H4 (cell line): ENCODE data around the gene ANKRD31. TPM values are rescaled to one million over a fixed set of nuclear protein-coding genes. Genes with fewer than 3 reads are reported as not detected.
A peak's percentile ranks its signal among the peaks of the same experiment; 100 is the strongest.

Source experiments
- DNase-seq: peaks from one replicate; pipeline ENCODE4 v3.0.0-alpha.2; 2015; ENCODE audit warnings: low spot score
- total RNA-seq: library from RNA; depleted of rRNA; stranded (reverse); fragments of >200 nt; shearing (Covaris generic); gene quantifications from 2 replicates; pipeline ENCODE4 v1.2.3, GENCODE V29; 2014

Gene ANKRD31
- total RNA-seq, 1 experiment from 2014 or later, result 0.33 TPM

DNA sequence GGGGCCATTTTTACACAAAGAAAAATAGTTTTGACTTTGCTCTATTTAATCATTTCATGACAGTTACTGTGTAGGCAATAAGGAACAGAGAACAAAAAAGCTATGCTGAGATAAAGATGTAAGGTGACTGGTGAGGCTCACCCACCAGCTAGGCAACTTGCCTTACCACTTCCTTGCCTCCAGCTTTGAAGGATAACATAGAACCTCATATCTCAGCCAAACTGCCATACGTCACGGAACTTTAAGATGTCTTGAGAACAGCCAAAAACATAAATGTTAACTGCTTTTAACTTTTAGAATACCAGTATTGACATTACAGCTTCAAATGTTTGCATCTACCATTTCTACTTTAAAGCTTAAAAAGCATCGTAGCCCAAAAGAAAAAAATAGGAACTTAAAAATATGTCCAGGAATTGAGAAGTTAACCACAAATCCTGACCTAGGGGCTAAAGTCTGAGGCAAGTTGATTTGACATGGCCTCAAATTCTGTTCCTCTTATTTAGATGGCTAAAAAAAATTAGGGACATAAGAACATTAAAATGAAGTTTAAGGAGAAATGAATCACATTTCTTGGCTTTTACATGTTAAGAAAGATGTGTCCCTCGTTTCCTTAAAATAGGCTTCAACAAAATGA is 176.6 kb downstream of the ANKRD31 start:
- DNase-seq, result no peak

DNA sequence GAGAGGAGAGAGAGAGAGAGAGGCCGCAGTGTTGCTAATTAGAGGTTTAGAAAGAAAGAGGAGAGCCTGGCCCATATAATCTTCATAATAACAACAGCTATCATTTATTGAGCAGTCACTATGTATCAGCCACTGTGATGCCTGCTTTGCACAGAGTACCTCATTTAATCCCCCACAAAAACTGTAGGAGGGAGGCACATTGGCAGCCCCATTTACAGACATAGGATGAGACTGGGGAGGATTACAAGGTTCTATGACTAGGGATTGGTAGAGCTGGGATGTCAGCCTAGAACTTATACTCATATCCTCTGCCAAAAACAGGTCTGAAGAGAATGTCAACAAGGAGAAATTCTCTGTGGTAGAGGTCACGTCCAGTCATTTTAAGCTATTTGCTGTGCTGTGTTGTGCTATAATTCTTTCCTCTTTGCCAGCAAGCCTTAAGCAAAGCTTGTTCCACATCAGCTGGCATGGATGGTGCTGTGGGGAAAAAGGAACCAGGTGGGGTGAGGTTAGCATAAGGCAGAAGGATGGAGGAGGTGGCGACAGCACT is 177.6 kb downstream of the ANKRD31 start:
- no peak for DNase-seq

DNA sequence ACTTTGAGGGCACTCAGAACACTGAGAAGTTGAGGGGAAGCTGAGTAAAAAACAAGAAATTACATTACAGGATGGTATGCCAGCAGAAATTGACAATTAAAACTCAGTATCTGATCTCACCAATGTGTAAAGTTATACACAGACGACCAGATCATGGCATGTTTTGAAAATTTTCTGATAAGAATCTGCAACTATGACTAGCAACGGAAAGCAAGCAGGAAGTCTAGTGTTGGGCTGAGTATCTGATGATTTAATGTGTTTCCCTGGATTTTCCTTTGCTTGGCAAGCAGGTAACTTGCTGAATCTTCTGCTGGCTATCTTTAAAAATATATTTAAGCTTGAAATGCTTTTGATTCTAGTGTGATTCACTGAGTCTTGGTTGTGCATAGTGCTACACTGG is 179.1 kb downstream of the ANKRD31 start:
- no peak for DNase-seq

- DNase-seq, result no peak
Observed at GRCh38 chr5:75055727-75056144, 180.9 kb downstream of the ANKRD31 start.

DNA sequence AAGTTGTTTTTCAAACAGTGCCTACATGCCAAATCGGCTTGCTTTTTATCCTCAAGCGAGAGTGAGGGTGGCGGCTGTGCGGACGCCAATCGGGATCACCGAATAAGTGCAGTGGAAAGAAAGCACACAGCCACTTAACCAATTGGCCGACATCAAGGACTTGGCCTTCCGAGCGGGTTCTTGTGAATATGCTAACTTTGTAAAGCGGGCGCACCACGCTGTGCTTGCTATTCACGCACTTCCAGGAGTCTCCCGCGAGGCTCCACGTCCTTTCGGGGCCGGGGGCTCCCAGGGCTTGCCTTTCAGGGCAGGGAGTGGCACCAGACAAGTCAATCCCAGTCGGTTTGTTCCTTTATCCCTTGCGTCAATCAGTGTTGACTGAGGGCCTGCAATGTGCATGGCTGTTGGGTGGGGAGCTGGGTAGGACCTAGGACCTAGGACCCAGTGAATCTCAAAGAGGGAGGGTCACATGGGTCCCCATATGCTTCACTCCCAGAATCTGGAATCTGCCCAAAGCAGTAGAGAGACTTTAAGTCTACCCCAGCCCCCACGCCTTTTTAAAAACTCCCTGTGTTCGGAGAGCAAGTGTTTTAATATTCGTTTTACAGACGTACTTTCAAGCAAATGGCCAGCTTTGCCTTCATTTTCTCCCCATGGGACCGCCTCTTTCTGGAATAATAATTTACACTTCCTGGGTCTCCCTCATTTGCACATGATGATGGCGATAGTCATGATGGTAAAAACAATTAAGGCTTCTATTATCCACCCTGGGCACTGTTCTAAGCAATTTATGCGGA is 182.3 kb downstream of the ANKRD31 start:
- no peak for DNase-seq

DNA sequence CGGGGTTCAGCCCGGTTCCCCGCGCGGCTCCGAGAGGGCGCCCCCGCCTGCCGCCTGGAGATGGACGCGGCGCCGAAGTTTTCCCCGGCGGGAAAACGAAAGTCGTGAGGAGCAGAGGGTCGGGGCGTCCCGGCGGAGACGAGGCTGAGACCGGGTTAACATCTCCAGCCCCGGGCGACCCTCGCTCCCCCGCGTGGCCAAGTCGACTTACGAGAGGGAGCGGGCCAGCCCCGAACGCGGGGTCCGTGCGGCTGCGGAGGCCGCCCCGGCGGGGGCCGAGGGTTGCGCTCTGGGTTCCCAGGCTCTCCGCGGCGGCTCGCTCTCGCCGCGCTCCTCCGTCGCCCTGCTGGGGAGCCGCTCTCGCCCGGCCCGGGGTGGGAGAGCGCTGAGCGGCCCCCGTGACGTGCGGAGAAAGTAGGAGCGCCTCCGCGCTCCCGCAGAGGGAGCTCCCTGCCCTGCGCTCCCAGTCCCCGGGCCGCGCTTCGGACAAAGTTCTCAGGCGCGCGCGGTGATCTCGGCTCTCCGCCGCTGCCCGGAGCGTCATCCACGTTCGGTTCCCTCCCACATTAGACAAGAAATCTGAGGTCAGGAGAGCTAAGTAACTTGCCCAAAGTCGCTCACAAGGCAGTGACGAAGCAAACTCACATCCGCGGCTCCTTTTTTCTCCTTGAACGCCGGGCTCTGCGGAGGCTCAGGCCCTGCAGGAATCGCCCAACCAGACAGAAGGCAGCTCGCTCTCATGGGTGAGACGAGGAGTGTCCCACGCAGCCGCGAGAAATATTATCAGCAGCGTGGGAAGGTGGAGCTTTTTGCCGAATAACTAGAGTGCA is 183.2 kb downstream of the ANKRD31 start:
- peak; percentile 28 for DNase-seq

DNA sequence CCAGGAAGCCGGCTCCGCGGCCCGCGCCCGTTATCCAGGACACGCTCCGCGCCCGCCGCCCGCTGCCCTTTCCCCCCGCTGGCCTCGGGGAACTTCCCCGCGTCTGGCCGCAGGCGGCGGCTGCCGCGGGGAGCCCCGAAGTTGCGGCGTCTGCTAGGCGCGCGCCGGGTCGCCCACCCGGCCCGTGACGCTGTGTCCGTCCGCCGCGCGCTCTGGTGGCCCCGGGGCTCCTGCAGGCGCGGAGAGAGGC is 183.7 kb downstream of the ANKRD31 start:
- no peak for DNase-seq

DNA sequence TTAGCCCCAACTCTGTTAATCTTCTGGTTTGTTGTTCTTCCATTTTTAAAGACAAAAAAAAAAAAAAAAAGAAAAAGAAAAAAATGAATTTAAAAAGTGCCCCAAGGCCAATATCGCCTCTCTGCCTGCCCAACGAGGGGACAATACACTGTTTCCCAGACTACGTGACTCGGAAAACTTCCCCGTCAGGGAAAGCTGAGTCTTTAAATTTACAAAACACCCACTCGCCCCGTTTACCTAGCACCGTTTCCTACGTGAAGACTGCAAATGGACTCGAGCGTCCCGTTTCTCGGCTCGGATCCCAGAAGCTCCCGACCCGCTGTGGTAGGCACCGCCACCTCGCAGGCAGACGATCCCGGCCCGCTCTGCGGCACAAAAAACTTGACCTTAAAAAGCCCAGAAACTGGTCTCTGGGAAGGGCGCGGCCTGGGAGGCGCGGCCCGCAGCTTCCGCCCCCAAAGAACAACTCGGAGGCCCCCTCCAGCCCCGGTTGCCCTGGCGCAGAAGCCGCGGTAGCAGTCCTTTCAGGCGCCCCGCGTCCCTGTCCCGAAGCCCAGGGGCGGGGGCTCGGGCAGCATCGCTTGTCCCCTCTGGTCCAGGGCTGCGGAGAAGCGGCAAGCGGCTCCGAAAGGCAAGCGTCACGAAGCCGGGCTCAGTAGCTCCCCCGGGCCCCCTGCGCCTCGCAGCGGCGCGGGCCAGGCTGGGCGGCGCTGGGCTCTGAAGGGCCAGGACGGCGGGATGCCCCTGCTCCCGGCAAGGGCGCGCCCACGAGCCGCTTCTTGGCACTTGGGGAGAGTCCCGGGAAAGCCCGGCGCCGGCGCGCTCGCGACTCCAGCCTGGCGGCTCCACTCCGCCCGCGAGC is 184.3 kb downstream of the ANKRD31 start, which contains the start of gene GCNT4:
Gene GCNT4, minus strand, starts transcription at position 367 of the 862 bp plus-strand sequence. CDS start 22,521 bp downstream, outside the sequence.
- no peak for DNase-seq

GRCh38 chr5:75051217-75051751 is 185.4 kb downstream of the ANKRD31 start:
- DNase-seq, result no peak

GRCh38 chr5:75050415-75050814 is 186.3 kb downstream of the ANKRD31 start:
- DNase-seq, result peak; percentile 48

- peak; percentile 67 for DNase-seq
Observed at GRCh38 chr5:75049456-75050351, 187.0 kb downstream of the ANKRD31 start.

DNA sequence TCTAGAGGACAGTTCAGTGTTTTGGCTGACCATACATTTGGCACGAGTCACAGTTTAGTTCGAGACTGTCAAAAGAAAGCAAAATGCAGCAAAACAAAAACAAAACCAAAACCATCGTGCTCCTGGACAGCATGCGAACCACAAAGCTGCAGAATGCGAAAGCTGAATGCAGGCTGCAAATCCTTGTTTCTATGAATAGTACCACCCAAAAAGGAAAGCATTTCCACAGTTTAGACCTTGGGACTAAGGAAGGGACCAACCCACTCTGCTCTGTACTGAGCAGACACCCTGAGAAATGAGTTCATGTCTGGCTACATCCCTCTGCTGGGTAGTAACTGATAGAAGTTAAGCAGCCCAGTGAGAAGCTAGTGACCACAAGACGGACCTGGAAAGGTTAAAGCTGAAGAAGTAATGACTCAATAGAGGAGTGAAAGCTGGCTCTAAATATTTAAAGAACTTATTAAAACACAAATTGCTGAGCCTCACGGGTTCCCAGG is 188.2 kb downstream of the ANKRD31 start:
- DNase-seq, result no peak

DNA sequence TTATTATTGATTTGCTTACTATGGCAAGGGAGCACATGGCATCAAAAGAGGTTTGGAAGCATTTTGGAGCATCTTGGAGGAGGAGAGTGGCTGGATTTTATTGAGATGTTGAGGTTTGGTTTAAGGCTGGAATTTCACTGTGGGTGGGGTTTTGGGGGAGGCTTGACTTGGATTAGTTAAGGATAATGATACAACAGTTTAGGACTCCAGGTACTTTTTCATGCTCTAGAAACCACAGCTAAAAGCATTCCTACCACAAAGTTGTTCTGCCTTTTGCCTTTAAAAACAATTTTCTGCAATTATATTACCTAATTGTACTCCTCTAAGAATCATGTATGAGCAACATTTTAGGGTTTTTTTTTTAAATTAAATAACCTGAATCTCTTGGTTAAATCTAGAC is 189.3 kb downstream of the ANKRD31 start:
- DNase-seq, result no peak

GRCh38 chr5:75046366-75047142 is 190.1 kb downstream of the ANKRD31 start:
- no peak for DNase-seq

- no peak for DNase-seq
Observed at GRCh38 chr5:75045071-75045470, 191.6 kb downstream of the ANKRD31 start.

DNA sequence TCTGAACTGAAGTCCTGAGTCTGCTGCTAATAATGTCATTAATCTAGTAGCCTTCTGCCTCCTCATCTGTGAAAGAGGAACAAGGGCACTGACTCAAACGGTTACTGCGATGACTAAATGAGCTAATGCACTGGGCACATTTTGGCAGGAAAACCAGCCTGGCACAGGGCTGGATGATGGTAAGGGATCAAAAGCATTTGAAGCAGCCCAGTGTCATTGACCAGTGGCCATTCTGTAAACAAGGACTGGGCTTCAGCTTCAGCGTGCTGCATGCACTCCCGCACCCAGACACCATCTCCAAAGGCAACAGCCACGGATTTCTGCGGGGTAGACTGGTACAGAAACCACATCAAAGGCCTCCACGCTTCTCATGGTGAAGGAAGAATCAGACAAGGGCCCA is 192.3 kb downstream of the ANKRD31 start:
- DNase-seq, result no peak

DNA sequence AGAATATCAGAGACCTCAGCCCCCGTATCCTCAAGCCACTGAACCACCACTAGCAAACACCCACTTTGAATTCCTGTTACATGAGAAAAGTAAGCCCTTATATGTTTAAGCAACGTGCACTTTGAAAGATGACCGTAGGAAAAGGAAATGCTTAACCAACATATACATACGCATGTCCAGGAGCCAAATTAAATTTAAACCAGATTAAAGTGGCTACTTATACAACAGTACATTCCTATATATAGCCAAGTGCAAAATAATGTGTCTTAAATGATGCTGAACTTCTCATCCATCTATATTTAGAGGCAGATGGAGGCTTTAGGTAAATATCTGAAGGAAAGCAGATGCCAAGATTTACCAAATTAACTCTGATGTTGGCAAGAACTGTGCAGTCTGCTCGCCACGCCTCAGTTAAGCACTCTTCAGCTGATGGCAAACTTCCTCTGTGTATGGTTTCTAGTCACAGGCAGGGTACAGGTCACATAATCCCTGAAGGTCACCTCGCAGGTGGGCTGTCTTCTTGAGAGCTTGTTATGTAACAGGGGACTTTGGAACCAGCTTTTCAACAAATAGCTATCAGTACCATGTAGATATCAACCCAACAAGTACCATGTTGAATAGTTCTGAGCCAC is 192.9 kb downstream of the ANKRD31 start:
- no peak for DNase-seq

- DNase-seq, result no peak
Observed at GRCh38 chr5:75042522-75042921, 194.2 kb downstream of the ANKRD31 start.

GRCh38 chr5:75040973-75041372 is 195.7 kb downstream of the ANKRD31 start:
- DNase-seq, result no peak
